Keratinocyte (primary cell): ENCODE results near the gene TRIM28. TPM values are rescaled to one million over a fixed set of nuclear protein-coding genes. Genes with fewer than 3 reads are reported as not detected.

Experiments used
- DNase-seq: peaks from one replicate; pipeline ENCODE4 v3.0.0-alpha.2; 2011; ENCODE audit warnings: low read depth, missing footprints, low spot score
- FAIRE-seq: peaks from 2 replicates; lab custom pipeline; 2011; peaks lifted over from hg19 to GRCh38; lab: Jason Lieb, UNC
- H2AFZ ChIP-seq: 2 replicates; pipeline ENCODE4 v1.6.0; 2012; ENCODE audit warnings: low read length, control low read depth, inconsistent platforms; ENCODE audit not compliant: control insufficient read depth
- H3K27ac ChIP-seq: 2 replicates; pipeline ENCODE4 v1.5.1; 2011; ENCODE audit warnings: low read length; ENCODE audit not compliant: control insufficient read depth, insufficient read depth
- H3K27me3 ChIP-seq: 3 replicates; pipeline ENCODE4 v1.6.0; 2011; ENCODE audit warnings: low read length; ENCODE audit not compliant: control insufficient read depth, insufficient read depth; ENCODE audit errors: extremely low read depth
- H3K36me3 ChIP-seq, 2 experiments: 2 replicates in 1 of 2; 3 replicates in 1 of 2; pipeline ENCODE4 v1.5.1; 2011; ENCODE audit warnings: low read length in 2 of 2, mild to moderate bottlenecking in 1 of 2; ENCODE audit not compliant: control insufficient read depth in 2 of 2, insufficient read depth in 2 of 2; ENCODE audit errors: extremely low read depth in 1 of 2
- H3K4me1 ChIP-seq: 3 replicates; pipeline ENCODE4 v1.5.1; 2011; ENCODE audit warnings: low read length; ENCODE audit not compliant: control insufficient read depth, insufficient read depth; ENCODE audit errors: extremely low read depth
- H3K4me2 ChIP-seq: 3 replicates; pipeline ENCODE4 v1.6.0; 2011; ENCODE audit warnings: low read depth, low read length; ENCODE audit not compliant: control insufficient read depth, insufficient read depth; ENCODE audit errors: extremely low read depth
- H3K4me3 ChIP-seq, 3 experiments: fragments of 200-600 bp in 1 of 3; sonication (generic) in 1 of 3; 2 replicates in 2 of 3; 3 replicates in 1 of 3; pipeline ENCODE4 v1.5.1; 2011 to 2016; ENCODE audit warnings: low read length in 3 of 3, mild to moderate bottlenecking in 3 of 3, control low read depth in 2 of 3, inconsistent platforms in 1 of 3, low read depth in 1 of 3, mixed read lengths in 1 of 3, mixed run types in 1 of 3, moderate library complexity in 1 of 3; ENCODE audit not compliant: control insufficient read depth in 2 of 3, insufficient read depth in 2 of 3; ENCODE audit errors: extremely low read depth in 1 of 3
- H3K79me2 ChIP-seq: 2 replicates; pipeline ENCODE4 v1.6.0; 2012; ENCODE audit warnings: low read length; ENCODE audit not compliant: control insufficient read depth, insufficient read depth
- H3K9ac ChIP-seq: 3 replicates; pipeline ENCODE4 v1.6.0; 2011; ENCODE audit warnings: low read length; ENCODE audit not compliant: control insufficient read depth, insufficient read depth; ENCODE audit errors: extremely low read depth
- H3K9me1 ChIP-seq: 3 replicates; pipeline ENCODE4 v1.6.0; 2011; ENCODE audit warnings: low read length; ENCODE audit not compliant: control insufficient read depth, insufficient read depth; ENCODE audit errors: extremely low read depth
- H3K9me3 ChIP-seq: 2 replicates; pipeline ENCODE4 v1.5.1; 2012; ENCODE audit warnings: low read depth, low read length; ENCODE audit not compliant: control insufficient read depth
- H4K20me1 ChIP-seq: 3 replicates; pipeline ENCODE4 v1.6.0; 2011; ENCODE audit warnings: low read length; ENCODE audit not compliant: control insufficient read depth, insufficient read depth; ENCODE audit errors: extremely low read depth
- CTCF ChIP-seq, 3 experiments: IDR thresholded peaks in 1 of 3; conservative IDR thresholded peaks in 1 of 3; optimal IDR thresholded peaks in 1 of 3; 2 replicates in 2 of 3; 3 replicates in 1 of 3; pipeline versions ENCODE3 to v1.5.1; 2011; ENCODE audit warnings: low read length in 3 of 3, mild to moderate bottlenecking in 3 of 3, moderate library complexity in 2 of 3, control low read depth in 1 of 3, inconsistent platforms in 1 of 3; ENCODE audit not compliant: insufficient read depth in 2 of 3; ENCODE audit errors: extremely low read depth in 1 of 3
- EZH2 ChIP-seq: IDR thresholded peaks from one replicate; pipeline ENCODE4 v1.6.1; 2012; ENCODE audit warnings: inconsistent platforms, mild to moderate bottlenecking, low read length, moderate library complexity
- dilution Hi-C: fragments of 300-500 bp; cut with MboI; formaldehyde crosslinking; loops from one replicate; pipeline ENCODE4 v1.7.0; 2020; ENCODE audit warnings: low sequenced_read_pairs; ENCODE audit not compliant: extremely low pct_ligation_motif_present
- polyA plus RNA-seq, 5 experiments: library from polyadenylated mRNA; depleted of rRNA in 3 of 5; stranded (reverse) in 3 of 5; stranded (forward) in 1 of 5; unstranded in 1 of 5; fragments of >200 nt; gene quantifications; 1 replicate in 1 of 5; 2 replicates in 3 of 5; 3 replicates in 1 of 5; pipeline versions ENCODE4 v1.2.1 to v1.2.3, GENCODE V29; 2011 to 2012; ENCODE audit warnings: missing spikeins in 2 of 5, low read depth in 1 of 5, low replicate concordance in 1 of 5

TRIM28 gene
- polyA plus RNA-seq, 1 donor (not counting 4 experiments of a cell fraction or from before 2014, with no cell fraction given): 290 TPM

DNA sequence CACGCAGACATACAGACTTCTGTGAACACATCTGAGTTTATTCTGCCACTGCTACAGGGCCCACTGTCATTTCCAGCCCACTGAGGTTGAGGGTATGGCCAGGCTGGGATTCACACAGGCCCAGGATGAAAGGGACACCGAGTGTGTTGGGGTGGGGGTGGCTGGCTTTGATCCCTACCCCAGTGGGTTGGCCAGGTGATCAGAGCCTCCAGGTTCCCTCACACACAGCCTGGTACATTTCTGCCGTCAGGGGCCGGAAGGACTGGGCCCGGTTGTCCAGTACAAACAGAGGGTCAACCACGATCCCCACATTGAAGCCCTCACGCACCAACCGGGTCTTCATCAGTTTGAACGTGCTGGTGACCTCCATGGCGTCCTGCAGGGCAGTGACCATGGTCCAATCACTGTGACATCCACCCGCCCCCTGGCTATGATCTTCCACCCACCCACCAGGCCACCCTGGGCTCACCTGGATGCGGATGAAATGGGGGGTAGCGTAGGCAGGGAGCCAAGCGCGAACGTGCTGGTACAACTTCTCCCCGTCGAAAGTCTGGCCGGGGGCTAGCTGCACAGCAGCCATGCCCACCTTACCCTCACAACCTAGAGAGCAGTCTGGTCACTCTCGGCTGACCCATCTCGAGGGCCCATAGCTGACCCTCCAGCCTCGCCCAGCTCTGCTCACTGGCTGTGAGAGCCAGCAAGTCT lies 45.4 kb upstream of the TRIM28 start:
- H4K20me1 ChIP-seq: no peaks in the 10 kb centered on the region
- H3K9me3 ChIP-seq: no peaks in the 10 kb centered on the region
- FAIRE-seq: no peak
- H3K4me2 ChIP-seq: peak overlapping the region; percentile 78
- H2AFZ ChIP-seq: peak overlapping the region; percentile 91
- H3K79me2 ChIP-seq: no peaks in the 10 kb centered on the region
- H3K9ac ChIP-seq: peak overlapping the region; percentile 61
- TF ChIP-seq CTCF (optimal IDR thresholded peaks at IDR 0.05 in 1 of 3, IDR thresholded peaks at IDR 0.05 in 1 of 3, conservative IDR thresholded peaks at IDR 0.05 in 1 of 3; ENCODE audit: extremely low read depth in 1 of 3, insufficient read depth in 2 of 3, low read length in 3 of 3) (no peak), EZH2 (no peak)
- no peak for DNase-seq
- H3K27ac ChIP-seq: peak overlapping the region; percentile 6
- no peaks in the 10 kb centered on the region for H3K27me3 ChIP-seq
- no peaks in the 10 kb centered on the region for H3K9me1 ChIP-seq
- dilution Hi-C loops: no loop called here
- H3K36me3 ChIP-seq: no peaks in the 10 kb centered on the region
- peaks cover 12% of the 10 kb centered on the region for H3K4me1 ChIP-seq
- peak overlapping the region; percentile 44 to 62 (median 57) for H3K4me3 ChIP-seq

GRCh38 chr19:58499021-58499927 lies 44.6 kb upstream of the TRIM28 start:
- Histone ChIP-seq H3K9me3 (no peaks in the 10 kb centered on the region), H3K27ac (peak overlapping the region; percentile 46), H3K4me1 (peaks cover 12% of the 10 kb centered on the region), H3K4me2 (peak overlapping the region; percentile 84), H4K20me1 (no peaks in the 10 kb centered on the region), H3K4me3 (peak overlapping the region; percentile 56 to 68 (median 62)), H3K27me3 (no peaks in the 10 kb centered on the region), H3K79me2 (no peaks in the 10 kb centered on the region), H3K9me1 (no peaks in the 10 kb centered on the region), H3K36me3 (no peaks in the 10 kb centered on the region), H2AFZ (peak overlapping the region; percentile 95), H3K9ac (peak overlapping the region; percentile 79)
- no peak for TF ChIP-seq EZH2
- TF ChIP-seq CTCF (optimal IDR thresholded peaks at IDR 0.05 in 1 of 3, IDR thresholded peaks at IDR 0.05 in 1 of 3, conservative IDR thresholded peaks at IDR 0.05 in 1 of 3; ENCODE audit: extremely low read depth in 1 of 3, insufficient read depth in 2 of 3, low read length in 3 of 3): peak in 2 of 3 experiments; percentile 12 to 36
- DNase-seq: peak; percentile 95
- dilution Hi-C loops: no loop called here
- peak; percentile 67 for FAIRE-seq
